ENCODE measurements around the gene SLC5A8. TPM values are rescaled to one million over a fixed set of nuclear protein-coding genes. Genes with fewer than 3 reads are reported as not detected.

The SLC5A8 gene
- total RNA-seq, 1 donor from 2014 or later = not detected

- peaks cover 8% of the 10 kb centered on the region for H3K9me3 ChIP-seq (replicated peaks)
- no peaks in the 10 kb centered on the region for H3K36me3 ChIP-seq
- no peak for TF ChIP-seq CTCF (IDR thresholded peaks at IDR 0.05; ENCODE audit: borderline replicate concordance)
- no peak overlapping the region for H3K4me3 ChIP-seq
- H3K27me3 ChIP-seq (ENCODE audit: low read depth) = peaks cover 9% of the 10 kb centered on the region
- intact Hi-C loops (cut with micrococcal nuclease) = no loop called here
- no peak for DNase-seq
- no peak overlapping the region for H3K27ac ChIP-seq (replicated peaks)
- H3K4me1 ChIP-seq = no peaks in the 10 kb centered on the region
Observed at GRCh38 chr12:101238800-101239329, 28.8 kb upstream of the SLC5A8 start.

GRCh38 chr12:101238306-101238705, 28.3 kb upstream of the SLC5A8 start:
- Histone ChIP-seq H3K36me3 (no peaks in the 10 kb centered on the region), H3K4me1 (no peaks in the 10 kb centered on the region), H3K9me3 (replicated peaks) (peaks cover 8% of the 10 kb centered on the region), H3K27ac (replicated peaks) (no peak overlapping the region), H3K4me3 (no peak overlapping the region), H3K27me3 (ENCODE audit: low read depth) (peaks cover 9% of the 10 kb centered on the region)
- no peak for DNase-seq
- TF ChIP-seq CTCF (IDR thresholded peaks at IDR 0.05; ENCODE audit: borderline replicate concordance) = no peak
- intact Hi-C loops (cut with micrococcal nuclease) = no loop called here

DNA sequence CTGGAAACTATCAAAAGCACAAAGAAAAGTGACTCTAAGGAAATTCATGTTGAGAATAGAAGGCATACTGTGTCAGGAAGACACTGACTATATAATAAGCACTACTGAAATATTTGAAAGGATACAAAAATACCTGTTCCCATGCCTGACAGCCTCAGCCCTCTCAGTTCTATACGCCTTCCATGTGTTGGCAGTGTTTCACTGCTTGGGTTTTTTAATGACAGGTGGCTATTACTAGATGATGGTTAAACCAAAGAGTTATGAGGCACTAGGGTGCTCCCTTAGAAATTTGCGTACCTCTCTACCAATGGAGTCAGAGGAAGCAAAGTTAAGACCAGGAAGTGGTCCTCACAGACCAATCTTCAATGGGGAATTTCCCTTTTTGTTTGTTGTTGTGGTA, 25.6 kb upstream of the SLC5A8 start:
- no peak for TF ChIP-seq CTCF (IDR thresholded peaks at IDR 0.05; ENCODE audit: borderline replicate concordance)
- peaks cover 9% of the 10 kb centered on the region for H3K27me3 ChIP-seq (ENCODE audit: low read depth)
- no peak overlapping the region for H3K27ac ChIP-seq (replicated peaks)
- no peak for DNase-seq
- no peaks in the 10 kb centered on the region for H3K9me3 ChIP-seq (replicated peaks)
- H3K36me3 ChIP-seq = no peaks in the 10 kb centered on the region
- intact Hi-C loops (cut with micrococcal nuclease) = no loop called here
- H3K4me3 ChIP-seq = no peak overlapping the region
- no peaks in the 10 kb centered on the region for H3K4me1 ChIP-seq

- H3K4me1 ChIP-seq = no peaks in the 10 kb centered on the region
- H3K4me3 ChIP-seq = no peak overlapping the region
- DNase-seq = no peak
- intact Hi-C loops (cut with micrococcal nuclease) = no loop called here
- no peaks in the 10 kb centered on the region for H3K9me3 ChIP-seq (replicated peaks)
- H3K27me3 ChIP-seq (ENCODE audit: low read depth) = no peaks in the 10 kb centered on the region
- no peak for TF ChIP-seq CTCF (IDR thresholded peaks at IDR 0.05; ENCODE audit: borderline replicate concordance)
- no peaks in the 10 kb centered on the region for H3K36me3 ChIP-seq
- H3K27ac ChIP-seq (replicated peaks) = no peak overlapping the region
Observed at GRCh38 chr12:101231636-101232035, 21.6 kb upstream of the SLC5A8 start.

GRCh38 chr12:101230547-101230946, 20.5 kb upstream of the SLC5A8 start:
- no peak overlapping the region for H3K27ac ChIP-seq (replicated peaks)
- intact Hi-C loops (cut with micrococcal nuclease) = no loop called here
- no peaks in the 10 kb centered on the region for H3K4me1 ChIP-seq
- DNase-seq = no peak
- no peaks in the 10 kb centered on the region for H3K27me3 ChIP-seq (ENCODE audit: low read depth)
- no peaks in the 10 kb centered on the region for H3K9me3 ChIP-seq (replicated peaks)
- no peak for TF ChIP-seq CTCF (IDR thresholded peaks at IDR 0.05; ENCODE audit: borderline replicate concordance)
- no peaks in the 10 kb centered on the region for H3K36me3 ChIP-seq
- no peak overlapping the region for H3K4me3 ChIP-seq

All from left ventricle myocardium inferior (tissue), 1 donor.